Ishikawa (cell line): ENCODE measurements around the gene COX5B.

Source experiments
- CEBPB ChIP-seq: IDR thresholded peaks from 2 replicates; pipeline ENCODE4 v1.6.1; 2012
- CREB1 ChIP-seq: IDR thresholded peaks from 2 replicates; pipeline ENCODE4 v1.6.1; 2012; ENCODE audit warnings: low read depth
- EGR1 ChIP-seq: IDR thresholded peaks from 2 replicates; pipeline ENCODE4 v1.6.1; 2012
- EP300 ChIP-seq: IDR thresholded peaks from 2 replicates; pipeline ENCODE4 v1.6.1; 2012; ENCODE audit warnings: borderline replicate concordance
- FOXM1 ChIP-seq: IDR thresholded peaks from 2 replicates; pipeline ENCODE4 v1.6.1; 2012; ENCODE audit warnings: low read depth, borderline replicate concordance
- NFIC ChIP-seq: IDR thresholded peaks from 2 replicates; pipeline ENCODE4 v1.6.1; 2012
- RAD21 ChIP-seq: IDR thresholded peaks from 2 replicates; pipeline ENCODE4 v1.6.1; 2012; ENCODE audit warnings: low read depth
- TAF1 ChIP-seq: IDR thresholded peaks from 2 replicates; pipeline ENCODE4 v1.6.1; 2012; ENCODE audit warnings: low read depth, mild to moderate bottlenecking
- TCF12 ChIP-seq: IDR thresholded peaks from 2 replicates; pipeline ENCODE4 v1.6.1; 2012; ENCODE audit warnings: low read depth
- TEAD4 ChIP-seq: IDR thresholded peaks from 2 replicates; pipeline ENCODE4 v1.6.1; 2012
- YY1 ChIP-seq: IDR thresholded peaks from 2 replicates; pipeline ENCODE4 v1.6.1; 2012; ENCODE audit warnings: low read depth
- ZBTB7A ChIP-seq: IDR thresholded peaks from 2 replicates; pipeline ENCODE4 v1.6.1; 2012; ENCODE audit warnings: low read depth
- TF ChIP-seq, protein P1 (sequence below): IDR thresholded peaks from 2 replicates; pipeline ENCODE4 v1.6.1; 2012; ENCODE audit warnings: low read depth, mild to moderate bottlenecking
- TF ChIP-seq, protein P2 (sequence below): IDR thresholded peaks from 2 replicates; pipeline ENCODE4 v1.6.1; 2012
- TF ChIP-seq, protein P3 (sequence below): IDR thresholded peaks from 2 replicates; pipeline ENCODE4 v1.6.1; 2012

COX5B gene

DNA sequence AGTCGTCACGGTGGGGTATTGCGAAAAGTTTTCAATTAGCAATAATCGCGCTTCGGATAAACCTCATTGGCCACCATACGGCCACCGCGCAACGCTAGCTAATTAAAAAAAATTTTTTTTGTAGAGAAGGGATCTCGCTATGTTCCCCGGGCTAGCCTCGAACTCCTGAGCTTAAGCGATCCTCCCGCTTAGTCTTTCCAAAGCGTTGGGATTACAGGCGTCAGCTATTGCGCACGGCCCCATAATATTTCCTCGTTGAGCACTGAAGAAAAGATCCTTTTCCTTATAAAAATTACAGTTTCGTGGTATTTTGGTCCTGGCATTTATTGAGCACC is 18.7 kb downstream of the COX5B start:
- no peak for TF ChIP-seq ZBTB7A
- no peak for TF ChIP-seq YY1
- no peak for TF ChIP-seq TEAD4
- no peak for TF ChIP-seq NFIC

DNA sequence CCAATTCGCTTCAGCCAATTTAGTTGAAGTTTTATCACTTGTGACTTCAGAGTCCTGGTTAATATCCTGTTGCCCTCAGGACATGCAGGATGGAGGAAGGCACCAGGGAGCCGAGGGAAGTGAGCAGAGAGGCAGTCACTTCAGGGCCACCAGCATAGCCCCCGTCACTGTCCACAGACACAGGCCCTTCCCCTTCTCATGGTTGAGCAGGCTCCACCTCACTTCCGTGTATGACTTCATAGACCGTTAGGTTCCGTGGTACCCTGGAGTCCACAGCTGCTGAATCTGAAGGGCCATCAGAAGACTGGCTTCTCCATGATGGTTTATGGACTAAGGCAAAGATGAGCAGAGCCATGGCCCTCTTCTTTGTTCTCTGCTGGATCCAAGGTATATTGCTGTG is 23.6 kb downstream of the COX5B start, which contains the start of gene C2orf92:
Gene C2orf92, plus strand, starts transcription at position 266 of the 400 bp plus-strand sequence. Its CDS starts 76 bp downstream, at position 342.
- TF ChIP-seq, protein P1, sequence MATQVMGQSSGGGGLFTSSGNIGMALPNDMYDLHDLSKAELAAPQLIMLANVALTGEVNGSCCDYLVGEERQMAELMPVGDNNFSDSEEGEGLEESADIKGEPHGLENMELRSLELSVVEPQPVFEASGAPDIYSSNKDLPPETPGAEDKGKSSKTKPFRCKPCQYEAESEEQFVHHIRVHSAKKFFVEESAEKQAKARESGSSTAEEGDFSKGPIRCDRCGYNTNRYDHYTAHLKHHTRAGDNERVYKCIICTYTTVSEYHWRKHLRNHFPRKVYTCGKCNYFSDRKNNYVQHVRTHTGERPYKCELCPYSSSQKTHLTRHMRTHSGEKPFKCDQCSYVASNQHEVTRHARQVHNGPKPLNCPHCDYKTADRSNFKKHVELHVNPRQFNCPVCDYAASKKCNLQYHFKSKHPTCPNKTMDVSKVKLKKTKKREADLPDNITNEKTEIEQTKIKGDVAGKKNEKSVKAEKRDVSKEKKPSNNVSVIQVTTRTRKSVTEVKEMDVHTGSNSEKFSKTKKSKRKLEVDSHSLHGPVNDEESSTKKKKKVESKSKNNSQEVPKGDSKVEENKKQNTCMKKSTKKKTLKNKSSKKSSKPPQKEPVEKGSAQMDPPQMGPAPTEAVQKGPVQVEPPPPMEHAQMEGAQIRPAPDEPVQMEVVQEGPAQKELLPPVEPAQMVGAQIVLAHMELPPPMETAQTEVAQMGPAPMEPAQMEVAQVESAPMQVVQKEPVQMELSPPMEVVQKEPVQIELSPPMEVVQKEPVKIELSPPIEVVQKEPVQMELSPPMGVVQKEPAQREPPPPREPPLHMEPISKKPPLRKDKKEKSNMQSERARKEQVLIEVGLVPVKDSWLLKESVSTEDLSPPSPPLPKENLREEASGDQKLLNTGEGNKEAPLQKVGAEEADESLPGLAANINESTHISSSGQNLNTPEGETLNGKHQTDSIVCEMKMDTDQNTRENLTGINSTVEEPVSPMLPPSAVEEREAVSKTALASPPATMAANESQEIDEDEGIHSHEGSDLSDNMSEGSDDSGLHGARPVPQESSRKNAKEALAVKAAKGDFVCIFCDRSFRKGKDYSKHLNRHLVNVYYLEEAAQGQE = no peak
- no peak for TF ChIP-seq CREB1
- TF ChIP-seq, protein P2, sequence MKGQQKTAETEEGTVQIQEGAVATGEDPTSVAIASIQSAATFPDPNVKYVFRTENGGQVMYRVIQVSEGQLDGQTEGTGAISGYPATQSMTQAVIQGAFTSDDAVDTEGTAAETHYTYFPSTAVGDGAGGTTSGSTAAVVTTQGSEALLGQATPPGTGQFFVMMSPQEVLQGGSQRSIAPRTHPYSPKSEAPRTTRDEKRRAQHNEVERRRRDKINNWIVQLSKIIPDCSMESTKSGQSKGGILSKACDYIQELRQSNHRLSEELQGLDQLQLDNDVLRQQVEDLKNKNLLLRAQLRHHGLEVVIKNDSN = no peak
- TF ChIP-seq ZBTB7A = no peak
- no peak for TF ChIP-seq FOXM1
- TF ChIP-seq CEBPB = no peak
- TF ChIP-seq, protein P3, sequence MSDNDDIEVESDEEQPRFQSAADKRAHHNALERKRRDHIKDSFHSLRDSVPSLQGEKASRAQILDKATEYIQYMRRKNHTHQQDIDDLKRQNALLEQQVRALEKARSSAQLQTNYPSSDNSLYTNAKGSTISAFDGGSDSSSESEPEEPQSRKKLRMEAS = no peak
- TF ChIP-seq YY1 = no peak
- TF ChIP-seq RAD21 = no peak
- no peak for TF ChIP-seq TCF12
- no peak for TF ChIP-seq NFIC
- TF ChIP-seq TAF1 = no peak

DNA sequence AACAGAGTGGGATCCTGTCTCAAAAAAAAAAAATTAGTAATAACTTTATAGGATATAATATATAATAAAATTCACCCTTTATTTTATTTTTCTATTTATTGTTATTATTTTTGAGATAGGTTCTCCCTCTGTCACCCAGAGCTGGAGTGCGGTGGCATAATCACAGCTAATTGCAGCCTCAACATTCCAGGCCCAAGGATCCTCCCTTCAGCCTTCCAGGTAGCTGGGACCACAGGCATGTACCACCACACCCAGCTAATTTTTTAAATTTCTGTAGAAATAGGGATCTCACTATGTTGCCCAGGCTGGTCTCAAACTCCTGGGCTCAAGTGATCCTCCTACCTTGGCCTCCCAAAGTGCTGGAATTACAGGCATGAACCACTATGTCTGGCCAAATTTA is 24.6 kb downstream of the COX5B start:
- no peak for TF ChIP-seq TAF1
- TF ChIP-seq CREB1 = no peak
- TF ChIP-seq, protein P3 = no peak
- TF ChIP-seq EGR1 = no peak
- TF ChIP-seq FOXM1 = no peak
- TF ChIP-seq, protein P1 = no peak
- no peak for TF ChIP-seq TEAD4
- TF ChIP-seq, protein P2 = no peak
- no peak for TF ChIP-seq TCF12
- TF ChIP-seq EP300 = no peak
- no peak for TF ChIP-seq ZBTB7A
- no peak for TF ChIP-seq RAD21
- TF ChIP-seq CEBPB = no peak

DNA sequence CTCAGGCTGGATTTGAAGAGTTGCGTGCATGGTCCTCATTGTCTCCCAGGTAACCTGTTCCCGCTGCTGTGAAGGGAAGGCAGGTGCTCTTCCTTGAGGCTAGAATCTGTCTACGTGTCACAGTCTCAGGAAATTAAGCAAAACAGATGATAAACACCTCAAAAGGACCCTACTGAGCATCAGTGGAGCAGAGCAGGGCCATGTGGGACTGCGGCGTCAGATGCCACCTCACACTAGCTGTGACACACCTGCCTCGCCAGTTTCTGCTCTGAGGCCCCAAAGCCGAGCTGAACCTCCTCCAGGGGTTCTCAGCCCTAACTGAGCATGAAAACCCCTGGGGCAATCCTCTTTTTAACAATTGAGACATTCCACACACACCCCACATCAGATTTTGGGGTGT is 25.7 kb downstream of the COX5B start:
- no peak for TF ChIP-seq FOXM1
- TF ChIP-seq CEBPB = no peak
- TF ChIP-seq TCF12 = no peak
- no peak for TF ChIP-seq CREB1
- no peak for TF ChIP-seq TEAD4
- TF ChIP-seq NFIC = no peak
- no peak for TF ChIP-seq EP300
- TF ChIP-seq TAF1 = no peak

DNA sequence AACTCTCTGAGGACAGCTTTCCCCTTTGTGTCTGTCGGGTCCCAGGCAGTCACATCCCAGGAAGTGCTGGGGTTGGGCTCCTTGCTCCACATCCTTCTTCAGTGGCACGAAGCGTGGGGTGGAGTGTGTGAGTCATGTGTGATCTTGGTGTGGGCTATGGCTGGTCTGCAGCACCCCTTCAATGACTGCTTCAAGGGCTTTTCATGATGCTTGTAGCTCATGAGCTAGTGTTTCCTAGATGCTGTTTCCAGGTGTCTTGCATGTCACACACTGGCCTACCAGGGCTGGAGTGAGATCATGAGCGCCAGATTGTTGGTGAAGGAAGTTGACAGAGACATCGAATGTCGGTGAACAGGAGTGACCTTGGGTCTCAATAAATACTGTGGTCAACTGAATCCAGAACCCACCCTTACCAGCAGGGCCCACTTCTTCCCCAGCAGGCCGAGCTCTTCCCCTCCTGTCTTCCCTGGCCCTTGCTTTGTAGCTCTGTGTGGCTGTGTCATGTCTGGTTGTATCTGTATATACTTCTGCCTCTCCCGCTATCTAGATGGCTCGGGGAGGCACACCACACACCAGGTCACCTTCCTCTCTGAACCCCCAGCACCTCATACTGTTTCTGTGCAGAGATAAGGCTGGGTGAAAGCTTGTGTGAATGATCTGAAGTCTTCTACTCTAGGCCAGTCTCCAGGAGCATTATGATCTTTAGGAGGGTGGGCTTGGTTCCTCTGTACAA is 27.5 kb downstream of the COX5B start:
- TF ChIP-seq NFIC (no peak), RAD21 (no peak), YY1 (no peak)
- TF ChIP-seq, protein P3 = no peak

DNA sequence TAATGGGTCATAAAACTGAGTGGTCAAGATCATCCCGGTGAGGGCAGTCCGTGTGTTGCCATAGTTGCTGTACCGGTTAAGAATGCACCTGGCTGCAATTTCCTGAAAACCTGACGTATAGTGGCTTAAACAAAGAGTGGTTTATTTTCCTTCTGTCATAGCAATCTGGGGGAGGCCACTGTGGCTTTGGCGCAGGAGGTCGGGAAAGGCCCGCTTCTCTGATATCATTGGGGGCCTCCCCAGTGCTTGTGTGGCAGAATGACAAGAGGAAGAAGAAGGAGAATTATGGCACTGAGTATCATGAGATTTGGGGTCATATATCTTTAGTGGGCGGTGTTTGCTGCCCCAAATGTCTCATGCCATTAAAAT is 28.0 kb downstream of the COX5B start:
- no peak for TF ChIP-seq YY1
- TF ChIP-seq, protein P3 = no peak
- TF ChIP-seq, protein P1 = no peak
- TF ChIP-seq NFIC = no peak
- TF ChIP-seq, protein P2 = no peak
- TF ChIP-seq EGR1 = no peak
- TF ChIP-seq TCF12 = no peak
- no peak for TF ChIP-seq CEBPB
- TF ChIP-seq CREB1 = no peak
- TF ChIP-seq TEAD4 = no peak
- TF ChIP-seq ZBTB7A = no peak
- TF ChIP-seq FOXM1 = no peak
- no peak for TF ChIP-seq RAD21
- no peak for TF ChIP-seq TAF1
- no peak for TF ChIP-seq EP300
